Esophagus squamous epithelium (tissue), 5 donors: ENCODE measurements around the gene GDPD5. TPM values are rescaled to one million over a fixed set of nuclear protein-coding genes. Genes with fewer than 3 reads are reported as not detected.

Experiments used
- DNase-seq: peaks from one replicate; lab custom pipeline; 2025; lab: John Stamatoyannopoulos, UW
- H3K27ac ChIP-seq, 4 donors: fragments of 200-600 bp; sonication (generic); one replicate each; pipeline ENCODE4 v1.5.1; 2016 to 2019; ENCODE audit warnings: mild to moderate bottlenecking in 1 of 4
- H3K27me3 ChIP-seq, 4 donors: fragments of 200-600 bp; sonication (generic); 1 replicate in 3 of 4; 2 replicates in 1 of 4; pipeline versions ENCODE4 v1.5.1 to v1.6.0; 2017 to 2021; ENCODE audit warnings: antibody characterized with exemption in 1 of 4
- H3K36me3 ChIP-seq, 3 donors: fragments of 200-600 bp; sonication (generic); one replicate each; pipeline ENCODE4 v1.5.1; 2016 to 2019
- H3K4me1 ChIP-seq, 3 donors: fragments of 200-600 bp; sonication (generic); one replicate each; pipeline ENCODE4 v1.5.1; 2017 to 2019
- H3K4me3 ChIP-seq, 4 donors: fragments of 200-600 bp; sonication (generic); 1 replicate in 3 of 4; 2 replicates in 1 of 4; pipeline ENCODE4 v1.5.1; 2016 to 2019; ENCODE audit warnings: mild to moderate bottlenecking in 2 of 4, moderate library complexity in 1 of 4
- H3K9me3 ChIP-seq, 3 donors: fragments of 200-600 bp; sonication (generic); one replicate each; pipeline ENCODE4 v1.5.1; 2016 to 2019
- CTCF ChIP-seq, 6 experiments: fragments of 450-650 bp in 4 of 6; fragments of 200-600 bp in 2 of 6; sonication (generic) in 2 of 6; IDR thresholded peaks; one replicate each; pipeline ENCODE4 v1.5.1; 2016 to 2019; ENCODE audit warnings: antibody characterized with exemption in 6 of 6, mild to moderate bottlenecking in 4 of 6, moderate library complexity in 4 of 6
- POLR2A ChIP-seq, 4 donors: fragments of 450-650 bp; IDR thresholded peaks; one replicate each; pipeline ENCODE4 v1.6.1; 2017; ENCODE audit warnings: antibody characterized with exemption in 4 of 4, mild to moderate bottlenecking in 4 of 4, moderate library complexity in 3 of 4
- WGBS, 2 donors: methylation state at CpG; one replicate each; pipeline ENCODE4 v1.1.5; 2018; 5-methylcytosine and 5-hydroxymethylcytosine counted together
- intact Hi-C: fragments of 100-400 bp; cut with DNase I; formaldehyde crosslinking; loops from one replicate; pipeline ENCODE4 v1.15.0; 2022
- small RNA-seq, 4 donors: library from RNA; depleted of rRNA; stranded (forward); fragments of <200 nt; gene quantifications; one replicate each; pipeline ENCODE3, GENCODE V24; 2016
- total RNA-seq, 4 donors: library from RNA; depleted of rRNA; stranded (reverse); fragments of >200 nt; gene quantifications; one replicate each; pipeline ENCODE4 v1.1.0, GENCODE V29; 2016
- donor health status: DM: yes; HTN: yes; CAD: no.

GDPD5 gene
- total RNA-seq, 4 donors from 2014 or later, result 0.57 to 2.3 (median 1.6) TPM

GRCh38 chr11:75386942-75387630 lies 138.7 kb downstream of the GDPD5 start:
- H3K36me3 ChIP-seq, result no peaks in the 10 kb centered on the region
- no peaks in the 10 kb centered on the region for H3K9me3 ChIP-seq
- no peak for DNase-seq
- TF ChIP-seq CTCF (IDR thresholded peaks at IDR 0.05) (no peak), POLR2A (IDR thresholded peaks at IDR 0.05) (no peak)
- peaks cover 0 to 32% (median 0%) of the 10 kb centered on the region in 4 donors for H3K27me3 ChIP-seq
- no peak overlapping the region for H3K27ac ChIP-seq
- WGBS, 2 donors, result 40 to 49% methylated on average over 3 of the region's 3 CpGs
- peaks cover 0 to 25% (median 4%) of the 10 kb centered on the region in 3 donors for H3K4me1 ChIP-seq
- no peak overlapping the region for H3K4me3 ChIP-seq
- intact Hi-C loops, result loop anchor here (10.0 kb wide), 1 partner anchor 62 kb away; no protein-coding TSS in a partner anchor

Small RNAs within 50 kb of the gene (small RNA-seq; reads per million reads assigned to genes)
- gene SNORD15A (0 reads per million in 4 donors), gene SNORD15B (96.8 to 137 (median 118) reads per million in 4 donors)

Other genes starting within 250 kb of the GDPD5 start
- gene ARRB1, start 174.3 kb downstream of the GDPD5 start, total RNA-seq, result 10 to 100 TPM in 3 of 4 donors, 1 to 10 TPM in 1; 9.6 to 24.8 (median 17.8) TPM
- gene RPS3, start 126.4 kb downstream of the GDPD5 start, total RNA-seq, result 1,000 to 10,000 TPM; 1,101 to 2,606 (median 1,579) TPM
- under 1 TPM in 3 of 4 donors, not detected in 1; 0.62 to 0.95 (median 0.91) TPM for gene KLHL35, start 92.7 kb downstream of the GDPD5 start, total RNA-seq
- 10 to 100 TPM; 41.4 to 70.1 (median 46.5) TPM for gene SERPINH1, start 36.3 kb upstream of the GDPD5 start, total RNA-seq
- gene MAP6, start 143.1 kb upstream of the GDPD5 start, total RNA-seq, result 1 to 10 TPM in 1 of 4 donors, under 1 TPM in 3; 0.18 to 3.6 (median 0.34) TPM
- gene MOGAT2, start 191.9 kb upstream of the GDPD5 start, total RNA-seq, result not detected
- gene DGAT2, start 242.8 kb upstream of the GDPD5 start, total RNA-seq, result 10 to 100 TPM in 3 of 4 donors, 1 to 10 TPM in 1; 6.1 to 29.3 (median 19.2) TPM